HepG2 (cell line): ENCODE data around the gene THRB. TPM values are rescaled to one million over a fixed set of nuclear protein-coding genes. Genes with fewer than 3 reads are reported as not detected.

ENCODE experiments used
- ATAC-seq: fragments of 200-7000 bp; cut with Tn5 transposase; 3 replicates; pipeline ENCODE4 v1.9.1; 2020; ENCODE audit warnings: mild to moderate bottlenecking, moderate library complexity
- BruUV-seq: library from RNA; stranded (reverse); fragments of 400-500 nt; replicated peaks from 2 replicates; lab custom pipeline; 2021; lab: Mats Ljungman, UMichigan
- CTCF ChIA-PET: fragments of 300-600 bp; formaldehyde crosslinking; extraction: SDS; loops from one replicate; lab custom pipeline; 2021; ENCODE audit warnings: low total read pairs, inconsistent platforms, low intra/inter-chr PET ratio; lab: Yijun Ruan, JAX
- POLR2A ChIA-PET: fragments of 350-600 bp; sonication (Branson Sonifier 250); formaldehyde crosslinking; loops from one replicate; lab custom pipeline; 2020; ENCODE audit warnings: antibody characterized with exemption, inconsistent platforms; lab: Yijun Ruan, JAX
- DNase-seq: peaks from one replicate; pipeline ENCODE4 v3.0.0-alpha.2; 2015; ENCODE audit warnings: low spot score
- FAIRE-seq: peaks from 3 replicates; lab custom pipeline; 2011; peaks lifted over from hg19 to GRCh38; lab: Jason Lieb, UNC
- H2AFZ ChIP-seq: one replicate; pipeline ENCODE4 v1.6.1; 2011; ENCODE audit warnings: low read length, inconsistent platforms
- H3K27ac ChIP-seq: fragments of 300-600 bp; 3 replicates; pipeline ENCODE4 v1.8.0; 2011; ENCODE audit warnings: mixed run types, mild to moderate bottlenecking, mixed read lengths, low read length, inconsistent platforms; ENCODE audit not compliant: insufficient read depth; ENCODE audit errors: extremely low read length
- H3K27me3 ChIP-seq, 2 experiments: fragments of 200-600 bp in 1 of 2; 2 replicates in 1 of 2; 3 replicates in 1 of 2; pipeline versions ENCODE4 v1.6.0 to v1.8.0; 2011; ENCODE audit warnings: low read length in 2 of 2, mild to moderate bottlenecking in 2 of 2, moderate library complexity in 2 of 2, inconsistent platforms in 1 of 2; ENCODE audit not compliant: insufficient read depth in 2 of 2, control insufficient read depth in 1 of 2
- H3K36me3 ChIP-seq, 2 experiments: fragments of 200-600 bp in 1 of 2; replicated peaks in 1 of 2; 2 replicates in 1 of 2; 3 replicates in 1 of 2; pipeline versions ENCODE4 v1.5.1 to v1.8.0; 2011; ENCODE audit warnings: low read length in 2 of 2, inconsistent platforms in 1 of 2; ENCODE audit not compliant: insufficient read depth in 2 of 2, control insufficient read depth in 1 of 2
- H3K4me1 ChIP-seq: 2 replicates; pipeline ENCODE4 v1.5.1; 2012; ENCODE audit warnings: low read length, inconsistent platforms; ENCODE audit not compliant: insufficient read depth
- H3K4me2 ChIP-seq: 2 replicates; pipeline ENCODE4 v1.6.0; 2011; ENCODE audit warnings: low read depth, low read length, inconsistent platforms
- H3K4me3 ChIP-seq, 3 experiments: fragments of 200-600 bp in 1 of 3; sonication (generic), shearing (Covaris generic) in 1 of 3; replicated peaks in 1 of 3; 2 replicates each; pipeline ENCODE4 v1.5.1; 2011 to 2016; ENCODE audit warnings: low read length in 3 of 3, inconsistent platforms in 2 of 3, low read depth in 2 of 3, mild to moderate bottlenecking in 2 of 3, control low read depth in 1 of 3, mixed read lengths in 1 of 3; ENCODE audit not compliant: insufficient read depth in 1 of 3
- H3K79me2 ChIP-seq: one replicate; pipeline ENCODE4 v1.6.1; 2011; ENCODE audit warnings: low read length, inconsistent platforms; ENCODE audit not compliant: insufficient read depth
- H3K9ac ChIP-seq: 2 replicates; pipeline ENCODE4 v1.6.0; 2011; ENCODE audit warnings: mild to moderate bottlenecking, low read depth, low read length, inconsistent platforms; ENCODE audit not compliant: insufficient read depth
- H3K9me3 ChIP-seq: 2 replicates; pipeline ENCODE4 v1.5.1; 2012; ENCODE audit warnings: mild to moderate bottlenecking, low read length
- H4K20me1 ChIP-seq: 2 replicates; pipeline ENCODE4 v1.6.0; 2011; ENCODE audit warnings: inconsistent platforms, mild to moderate bottlenecking, low read length, moderate library complexity; ENCODE audit not compliant: insufficient read depth
- DNMT1 ChIP-seq: sonication (generic); formaldehyde crosslinking; IDR thresholded peaks from 2 replicates; pipeline ENCODE4 v1.5.1; 2020; ENCODE audit warnings: mild to moderate bottlenecking, missing genetic modification reagents
- KLF12 ChIP-seq: sonication (generic); formaldehyde crosslinking; IDR thresholded peaks from 2 replicates; pipeline ENCODE4 v1.4.0; 2020; ENCODE audit warnings: missing genetic modification reagents, borderline replicate concordance
- NAIF1 ChIP-seq: sonication (generic); formaldehyde crosslinking; IDR thresholded peaks from 2 replicates; pipeline ENCODE4 v1.5.0; 2020; ENCODE audit warnings: mild to moderate bottlenecking, missing genetic modification reagents, borderline replicate concordance
- STAG1 ChIP-seq: sonication (generic); formaldehyde crosslinking; IDR thresholded peaks from 2 replicates; pipeline ENCODE4 v1.4.0; 2020; ENCODE audit warnings: missing genetic modification reagents
- THAP9 ChIP-seq: sonication (generic); formaldehyde crosslinking; IDR thresholded peaks from 2 replicates; pipeline ENCODE4; 2020; ENCODE audit warnings: missing genetic modification reagents, mild to moderate bottlenecking, borderline replicate concordance
- ZNF264 ChIP-seq: sonication (generic); formaldehyde crosslinking; IDR thresholded peaks from 2 replicates; pipeline ENCODE4 v1.4.0; 2020; ENCODE audit warnings: missing genetic modification reagents
- ZNF503 ChIP-seq: sonication (generic); formaldehyde crosslinking; IDR thresholded peaks from 2 replicates; pipeline ENCODE4 v1.4.0; 2020; ENCODE audit warnings: missing genetic modification reagents
- ZNF660 ChIP-seq: sonication (generic); formaldehyde crosslinking; IDR thresholded peaks from 2 replicates; pipeline ENCODE4 v1.5.1; 2020; ENCODE audit warnings: mild to moderate bottlenecking, low read depth, missing genetic modification reagents, borderline replicate concordance
- ZNF709 ChIP-seq: sonication (generic); formaldehyde crosslinking; IDR thresholded peaks from 2 replicates; pipeline ENCODE4 v1.5.0; 2020; ENCODE audit warnings: mild to moderate bottlenecking, missing genetic modification reagents
- WGBS: methylation state at CpG from one replicate; pipeline ENCODE4 v1.1.6; 2017; ENCODE audit warnings: low lambda C conversion rate; 5-methylcytosine and 5-hydroxymethylcytosine counted together
- in situ Hi-C: cut with HindIII; loops from 2 replicates; pipeline ENCODE4 v1.10.0; 2017; ENCODE audit warnings: low pct_unique_long_range_greater_than_20kb; ENCODE audit not compliant: extremely low pct_ligation_motif_present
- intact Hi-C: fragments of 100-400 bp; cut with micrococcal nuclease; formaldehyde crosslinking; loops from one replicate; pipeline ENCODE4 v1.10.0; 2022; ENCODE audit not compliant: unreplicated experiment
- polyA plus RNA-seq, 8 experiments: library from polyadenylated mRNA; depleted of rRNA in 3 of 8; stranded (reverse) in 7 of 8; unstranded in 1 of 8; fragments of >200 nt; fragmentation: Illumina TruSeq in 4 of 8; extraction: Trizol in 4 of 8; gene quantifications; 2 replicates each; pipeline versions ENCODE4 v1.2.1 to v1.2.3, GENCODE V29; 2011 to 2016; ENCODE audit warnings: low read depth in 4 of 8, missing spikeins in 1 of 8, mixed read lengths in 1 of 8; ENCODE audit not compliant: insufficient read depth in 1 of 8
- total RNA-seq, 5 experiments: library from RNA; depleted of rRNA; stranded (reverse); fragments of >200 nt; fragmentation: Illumina TruSeq; extraction: Trizol; gene quantifications; 2 replicates each; pipeline ENCODE4 v1.2.3, GENCODE V29; 2016; ENCODE audit warnings: low read depth in 1 of 5
- TF ChIP-seq, protein P1 (sequence below): sonication (generic); formaldehyde crosslinking; IDR thresholded peaks from 2 replicates; pipeline ENCODE4 v1.9.0; 2022; ENCODE audit warnings: missing genetic modification reagents, mild to moderate bottlenecking, borderline replicate concordance
- TF ChIP-seq, protein P2 (sequence below): sonication (generic); formaldehyde crosslinking; IDR thresholded peaks from 2 replicates; pipeline ENCODE4 v1.5.1; 2020; ENCODE audit warnings: mild to moderate bottlenecking, missing genetic modification reagents, borderline replicate concordance

The THRB gene
- total and polyA plus RNA-seq, 2 of the 13 experiments (the other 11 are each of a cell fraction or from before 2014, with no cell fraction given): 4.7 to 22.7 TPM

- no peak for TF ChIP-seq ZNF503 (CRISPR knock-in tag)
- no peak for TF ChIP-seq ZNF660
- TF ChIP-seq DNMT1 (CRISPR knock-in tag): no peak
- TF ChIP-seq, protein P1, sequence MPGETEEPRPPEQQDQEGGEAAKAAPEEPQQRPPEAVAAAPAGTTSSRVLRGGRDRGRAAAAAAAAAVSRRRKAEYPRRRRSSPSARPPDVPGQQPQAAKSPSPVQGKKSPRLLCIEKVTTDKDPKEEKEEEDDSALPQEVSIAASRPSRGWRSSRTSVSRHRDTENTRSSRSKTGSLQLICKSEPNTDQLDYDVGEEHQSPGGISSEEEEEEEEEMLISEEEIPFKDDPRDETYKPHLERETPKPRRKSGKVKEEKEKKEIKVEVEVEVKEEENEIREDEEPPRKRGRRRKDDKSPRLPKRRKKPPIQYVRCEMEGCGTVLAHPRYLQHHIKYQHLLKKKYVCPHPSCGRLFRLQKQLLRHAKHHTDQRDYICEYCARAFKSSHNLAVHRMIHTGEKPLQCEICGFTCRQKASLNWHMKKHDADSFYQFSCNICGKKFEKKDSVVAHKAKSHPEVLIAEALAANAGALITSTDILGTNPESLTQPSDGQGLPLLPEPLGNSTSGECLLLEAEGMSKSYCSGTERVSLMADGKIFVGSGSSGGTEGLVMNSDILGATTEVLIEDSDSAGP: no peak
These were observed 9.0 kb upstream of the THRB start (continued) for GRCh38 chr3:24503616-24504113.

DNA sequence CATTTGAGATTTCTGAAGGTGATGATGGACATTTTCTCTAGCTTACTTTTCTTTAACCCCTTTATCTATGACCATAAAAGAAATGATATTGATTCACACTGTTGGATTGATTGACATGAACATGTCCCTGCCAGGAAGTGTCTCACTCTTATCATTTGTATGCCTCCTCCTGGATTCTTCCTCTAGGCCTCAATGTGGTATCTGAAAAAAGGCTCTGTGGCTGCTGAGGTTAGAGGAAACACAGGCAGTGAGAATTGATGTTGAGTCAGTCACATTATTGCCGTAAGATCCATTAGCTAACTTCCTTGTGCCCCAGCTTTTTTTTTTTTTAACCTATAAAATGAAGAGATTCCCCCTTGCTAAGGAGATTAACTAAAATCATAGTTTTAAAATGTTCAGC lies 8.0 kb upstream of the THRB start:
- no peaks in the 10 kb centered on the region for H3K9me3 ChIP-seq
- no peak overlapping the region for H3K9ac ChIP-seq
- in situ Hi-C loops (no loop called here), intact Hi-C loops (no loop called here)
- H4K20me1 ChIP-seq: no peaks in the 10 kb centered on the region
- no peak for FAIRE-seq
- no TSS peak for BruUV-seq
- no peaks in the 10 kb centered on the region for H3K4me1 ChIP-seq
- DNase-seq: no peak
- no peak overlapping the region for H3K4me3 ChIP-seq
- WGBS: 100% methylated on average over 1 of the region's 1 CpG
- no peaks in the 10 kb centered on the region for H3K36me3 ChIP-seq
- TF ChIP-seq, protein P2, sequence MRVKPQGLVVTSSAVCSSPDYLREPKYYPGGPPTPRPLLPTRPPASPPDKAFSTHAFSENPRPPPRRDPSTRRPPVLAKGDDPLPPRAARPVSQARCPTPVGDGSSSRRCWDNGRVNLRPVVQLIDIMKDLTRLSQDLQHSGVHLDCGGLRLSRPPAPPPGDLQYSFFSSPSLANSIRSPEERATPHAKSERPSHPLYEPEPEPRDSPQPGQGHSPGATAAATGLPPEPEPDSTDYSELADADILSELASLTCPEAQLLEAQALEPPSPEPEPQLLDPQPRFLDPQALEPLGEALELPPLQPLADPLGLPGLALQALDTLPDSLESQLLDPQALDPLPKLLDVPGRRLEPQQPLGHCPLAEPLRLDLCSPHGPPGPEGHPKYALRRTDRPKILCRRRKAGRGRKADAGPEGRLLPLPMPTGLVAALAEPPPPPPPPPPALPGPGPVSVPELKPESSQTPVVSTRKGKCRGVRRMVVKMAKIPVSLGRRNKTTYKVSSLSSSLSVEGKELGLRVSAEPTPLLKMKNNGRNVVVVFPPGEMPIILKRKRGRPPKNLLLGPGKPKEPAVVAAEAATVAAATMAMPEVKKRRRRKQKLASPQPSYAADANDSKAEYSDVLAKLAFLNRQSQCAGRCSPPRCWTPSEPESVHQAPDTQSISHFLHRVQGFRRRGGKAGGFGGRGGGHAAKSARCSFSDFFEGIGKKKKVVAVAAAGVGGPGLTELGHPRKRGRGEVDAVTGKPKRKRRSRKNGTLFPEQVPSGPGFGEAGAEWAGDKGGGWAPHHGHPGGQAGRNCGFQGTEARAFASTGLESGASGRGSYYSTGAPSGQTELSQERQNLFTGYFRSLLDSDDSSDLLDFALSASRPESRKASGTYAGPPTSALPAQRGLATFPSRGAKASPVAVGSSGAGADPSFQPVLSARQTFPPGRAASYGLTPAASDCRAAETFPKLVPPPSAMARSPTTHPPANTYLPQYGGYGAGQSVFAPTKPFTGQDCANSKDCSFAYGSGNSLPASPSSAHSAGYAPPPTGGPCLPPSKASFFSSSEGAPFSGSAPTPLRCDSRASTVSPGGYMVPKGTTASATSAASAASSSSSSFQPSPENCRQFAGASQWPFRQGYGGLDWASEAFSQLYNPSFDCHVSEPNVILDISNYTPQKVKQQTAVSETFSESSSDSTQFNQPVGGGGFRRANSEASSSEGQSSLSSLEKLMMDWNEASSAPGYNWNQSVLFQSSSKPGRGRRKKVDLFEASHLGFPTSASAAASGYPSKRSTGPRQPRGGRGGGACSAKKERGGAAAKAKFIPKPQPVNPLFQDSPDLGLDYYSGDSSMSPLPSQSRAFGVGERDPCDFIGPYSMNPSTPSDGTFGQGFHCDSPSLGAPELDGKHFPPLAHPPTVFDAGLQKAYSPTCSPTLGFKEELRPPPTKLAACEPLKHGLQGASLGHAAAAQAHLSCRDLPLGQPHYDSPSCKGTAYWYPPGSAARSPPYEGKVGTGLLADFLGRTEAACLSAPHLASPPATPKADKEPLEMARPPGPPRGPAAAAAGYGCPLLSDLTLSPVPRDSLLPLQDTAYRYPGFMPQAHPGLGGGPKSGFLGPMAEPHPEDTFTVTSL (CRISPR knock-in tag): no peak
- TF ChIP-seq THAP9 (CRISPR knock-in tag): no peak
- no peak for TF ChIP-seq NAIF1 (CRISPR knock-in tag)
- no peak for TF ChIP-seq ZNF264 (CRISPR knock-in tag)
- TF ChIP-seq STAG1: no peak
- TF ChIP-seq KLF12 (CRISPR knock-in tag): no peak
- TF ChIP-seq ZNF709: no peak
- H3K27me3 ChIP-seq: no peaks in the 10 kb centered on the region
- CTCF ChIA-PET: no interaction called here
- no peak overlapping the region for H3K4me2 ChIP-seq
- no peak for ATAC-seq
- H3K79me2 ChIP-seq: no peaks in the 10 kb centered on the region
- POLR2A ChIA-PET: interaction anchor here (0.8 kb wide), 1 partner anchor 19 kb away, joined by 3 read pairs; no protein-coding TSS in a partner anchor
- H2AFZ ChIP-seq: no peak overlapping the region
- no peak overlapping the region for H3K27ac ChIP-seq
